Natural killer cell (primary cell): Measurements from ENCODE around the gene SLC2A14. TPM values are rescaled to one million over a fixed set of nuclear protein-coding genes. Genes with fewer than 3 reads are reported as not detected.
A peak's percentile ranks its signal among the peaks of the same experiment; 100 is the strongest.
"Not testable (repeated sequence)": the region's sequence is repeated elsewhere in the genome, so short reads cannot be mapped to it uniquely, and the experiment has no call there.

Experiments
- ATAC-seq, 3 donors: fragments of 150-1000 bp in 2 of 3; fragments of 200-7000 bp in 1 of 3; cut with Tn5 transposase; 1 replicate in 1 of 3; 2 replicates in 2 of 3; pipeline ENCODE4 v1.10.0; 2021; ENCODE audit warnings: mild to moderate bottlenecking in 2 of 3, moderate library complexity in 2 of 3
- DNase-seq, 2 donors: peaks; one replicate each; pipeline versions ENCODE4 v3.0.0 to v3.0.0-alpha.2; 2013 to 2021; ENCODE audit warnings: mixed read lengths in 1 of 2
- H3K27ac ChIP-seq: one replicate; pipeline ENCODE4 v1.5.1; 2013; ENCODE audit warnings: mild to moderate bottlenecking, low read length
- H3K27me3 ChIP-seq: one replicate; pipeline ENCODE4 v1.6.1; 2013; ENCODE audit warnings: low read length; ENCODE audit not compliant: control insufficient read depth, insufficient read depth
- H3K36me3 ChIP-seq: one replicate; pipeline ENCODE4 v1.6.1; 2013; ENCODE audit warnings: low read length; ENCODE audit not compliant: control insufficient read depth, insufficient read depth
- H3K4me1 ChIP-seq: one replicate; pipeline ENCODE4 v1.6.1; 2013; ENCODE audit warnings: low read length; ENCODE audit not compliant: control insufficient read depth, insufficient read depth
- H3K4me3 ChIP-seq: one replicate; pipeline ENCODE4 v1.5.1; 2013; ENCODE audit warnings: low read length
- H3K9me3 ChIP-seq: one replicate; pipeline ENCODE4 v1.6.1; 2013; ENCODE audit warnings: low read length; ENCODE audit not compliant: control insufficient read depth, insufficient read depth
- H3K27ac Mint-ChIP-seq, 2 donors: one replicate each; pipeline ENCODE4 v1.8.0; 2022; ENCODE audit warnings: mild to moderate bottlenecking in 2 of 2, mixed read lengths in 2 of 2, moderate library complexity in 1 of 2
- H3K27me3 Mint-ChIP-seq, 2 donors: one replicate each; pipeline ENCODE4 v1.8.0; 2022; ENCODE audit warnings: low read depth in 2 of 2, mixed read lengths in 2 of 2
- H3K36me3 Mint-ChIP-seq: one replicate; pipeline ENCODE4 v1.8.0; 2022; ENCODE audit warnings: mixed read lengths
- H3K4me1 Mint-ChIP-seq, 2 donors: one replicate each; pipeline ENCODE4 v1.8.0; 2022; ENCODE audit warnings: mixed read lengths in 2 of 2
- H3K4me3 Mint-ChIP-seq: one replicate; pipeline ENCODE4 v1.8.0; 2022; ENCODE audit warnings: mild to moderate bottlenecking, moderate library complexity, mixed read lengths
- H3K9me3 Mint-ChIP-seq, 2 donors: one replicate each; pipeline ENCODE4 v1.8.0; 2022; ENCODE audit warnings: mixed read lengths in 2 of 2
- CTCF ChIP-seq: fragments of 200-600 bp; IDR thresholded peaks from one replicate; pipeline ENCODE4 v1.8.0; 2022; ENCODE audit warnings: antibody characterized with exemption
- WGBS: methylation state at CpG from one replicate; pipeline ENCODE4 v1.1.7; 2013; ENCODE audit warnings: missing lambda C conversion rate; ENCODE audit not compliant: insufficient coverage; 5-methylcytosine and 5-hydroxymethylcytosine counted together
- intact Hi-C: fragments of 100-400 bp; cut with micrococcal nuclease; formaldehyde crosslinking; loops from one replicate; pipeline ENCODE4 v1.14.2; 2022
- total RNA-seq, 4 donors: library from RNA; stranded (reverse); fragments of 120-200 nt in 1 of 4; gene quantifications; one replicate each; pipeline versions ENCODE4 v1.2.3 to v1.2.4, GENCODE V29; 2013 to 2022

SLC2A14 gene
- total RNA-seq, result 1 to 10 TPM in 1 of 3 donors, under 1 TPM in 2; 0.12 to 7.9 (median 0.25) TPM
- 0.05 TPM for total RNA-seq (2013)

- no peaks in the 10 kb centered on the region for H3K9me3 Mint-ChIP-seq
- DNase-seq, result no peak
- TF ChIP-seq CTCF, result no peak
- peak in 2 of 3 donors; percentile 21 to 26 for ATAC-seq
- H3K36me3 ChIP-seq, result no peaks in the 10 kb centered on the region
- no peak within 1 kb of the TSS for H3K4me3 ChIP-seq
- H3K36me3 Mint-ChIP-seq, result no peaks in the 10 kb centered on the region
- no peaks in the 10 kb centered on the region for H3K9me3 ChIP-seq
- peaks cover 28 to 36% of the 10 kb centered on the region in 2 donors for H3K27me3 Mint-ChIP-seq
- 15% methylated on average over 65 of the region's 65 CpGs for whole genome bisulfite sequencing
- peaks cover 26% of the 10 kb centered on the region for H3K27me3 ChIP-seq
- H3K4me1 Mint-ChIP-seq, result no peaks in the 10 kb centered on the region
- no peak within 1 kb of the TSS for H3K4me3 Mint-ChIP-seq
- intact Hi-C loops, result no loop called here
- no peak within 1 kb of the TSS for H3K27ac ChIP-seq
- peaks cover 11% of the 10 kb centered on the region for H3K4me1 ChIP-seq
- H3K27ac Mint-ChIP-seq, result no peak within 1 kb of the TSS
Observed at GRCh38 chr12:7872566-7873319, at the start of gene SLC2A14. Gene SLC2A14 (minus strand): TSS chr12:7872915. CDS start chr12:7869880, 3,035 bp downstream.

- H3K27me3 ChIP-seq, H3K4me3 ChIP-seq, DNase-seq, H3K9me3 Mint-ChIP-seq, ATAC-seq, intact Hi-C loops, H3K4me3 Mint-ChIP-seq, H3K9me3 ChIP-seq, H3K27me3 Mint-ChIP-seq, H3K27ac ChIP-seq: not testable (repeated sequence)
- WGBS, result 88% methylated on average over 7 of the region's 12 CpGs
- Histone ChIP-seq H3K4me1 (peaks cover 23% of the 10 kb centered on the region), H3K36me3 (peaks cover 88% of the 10 kb centered on the region)
- H3K4me1 Mint-ChIP-seq, result peaks cover 43 to 64% of the 10 kb centered on the region in 2 donors
- H3K27ac Mint-ChIP-seq, result peak overlapping the region; percentile 54 to 77
- H3K36me3 Mint-ChIP-seq, result peaks cover 18% of the 10 kb centered on the region
Observed at GRCh38 chr12:7921181-7921580, 48.5 kb upstream of the SLC2A14 start.

GRCh38 chr12:7918268-7918590 lies 45.5 kb upstream of the SLC2A14 start:
- 80% methylated on average over 4 of the region's 7 CpGs for WGBS
- H3K27me3 Mint-ChIP-seq, result not testable (repeated sequence)

GRCh38 chr12:7917392-7918267 lies 44.9 kb upstream of the SLC2A14 start:
- ATAC-seq (no peak), DNase-seq (no peak)
- Histone ChIP-seq H3K9me3 (no peaks in the 10 kb centered on the region), H3K4me1 (peaks cover 36% of the 10 kb centered on the region), H3K27ac (no peak overlapping the region), H3K4me3 (no peak overlapping the region), H3K27me3 (no peaks in the 10 kb centered on the region), H3K36me3 (peaks cover 59% of the 10 kb centered on the region)
- intact Hi-C loops, result no loop called here
- Mint-ChIP-seq H3K4me1 (peaks cover 41 to 61% of the 10 kb centered on the region in 2 donors), H3K9me3 (no peaks in the 10 kb centered on the region), H3K4me3 (peak overlapping the region; percentile 76), H3K27ac (peak overlapping the region; percentile 54 to 77), H3K36me3 (peaks cover 2% of the 10 kb centered on the region), H3K27me3 (no peaks in the 10 kb centered on the region)
- TF ChIP-seq CTCF, result no peak
- WGBS, result 96% methylated on average over 18 of the region's 19 CpGs

More at GRCh38 chr12:7918268-7918590, 45.5 kb upstream of the SLC2A14 start:
- peaks cover 65% of the 10 kb centered on the region for H3K36me3 ChIP-seq
- H3K27me3 ChIP-seq, H3K36me3 Mint-ChIP-seq, ATAC-seq, DNase-seq, intact Hi-C loops, H3K9me3 Mint-ChIP-seq, H3K4me3 Mint-ChIP-seq, H3K4me3 ChIP-seq, H3K27ac ChIP-seq, H3K9me3 ChIP-seq: not testable (repeated sequence)
- peaks cover 37% of the 10 kb centered on the region for H3K4me1 ChIP-seq
- H3K27ac Mint-ChIP-seq, result peak overlapping the region; percentile 54 to 77
- peaks cover 41 to 62% of the 10 kb centered on the region in 2 donors for H3K4me1 Mint-ChIP-seq
